CD4-positive, alpha-beta T cell (primary cell): ENCODE results near the gene BABAM2. TPM values are rescaled to one million over a fixed set of nuclear protein-coding genes. Genes with fewer than 3 reads are reported as not detected.
"Not testable (repeated sequence)": the region's sequence is repeated elsewhere in the genome, so short reads cannot be mapped to it uniquely, and the experiment has no call there.

Source experiments
- ATAC-seq: fragments of 200-7000 bp; cut with Tn5 transposase; one replicate; pipeline ENCODE4 v1.10.0; 2022; ENCODE audit warnings: mild to moderate bottlenecking; ENCODE audit not compliant: poor library complexity
- CTCF ChIA-PET: fragments of 350-600 bp; sonication (Branson Sonifier 250); formaldehyde crosslinking; loops from one replicate; lab custom pipeline; 2021; ENCODE audit warnings: antibody characterized with exemption, inconsistent platforms; lab: Charles Lee
- POLR2A ChIA-PET: fragments of 350-600 bp; sonication (Branson Sonifier 250); formaldehyde crosslinking; loops from one replicate; lab custom pipeline; 2021; ENCODE audit warnings: antibody characterized with exemption, inconsistent platforms; lab: Charles Lee
- DNase-seq, 14 experiments: peaks; one replicate each; pipeline ENCODE4 v3.0.0-alpha.2; 2013 to 2020; ENCODE audit warnings: mixed read lengths in 2 of 14
- H3K27ac ChIP-seq, 2 donors: one replicate each; pipeline versions ENCODE4 v1.5.1 to v1.7.0; 2013; ENCODE audit warnings: low read length in 2 of 2, low read depth in 1 of 2, mild to moderate bottlenecking in 1 of 2
- H3K27me3 ChIP-seq, 2 experiments: 1 replicate in 1 of 2; 2 replicates in 1 of 2; pipeline versions ENCODE4 v1.6.1 to v1.7.0; 2013; ENCODE audit warnings: low read length in 2 of 2, control low read depth in 1 of 2, mild to moderate bottlenecking in 1 of 2, moderate library complexity in 1 of 2; ENCODE audit not compliant: insufficient read depth in 2 of 2, control insufficient read depth in 1 of 2
- H3K36me3 ChIP-seq: one replicate; pipeline ENCODE4 v1.6.1; 2013; ENCODE audit warnings: low read length, control low read depth; ENCODE audit not compliant: insufficient read depth
- H3K4me1 ChIP-seq: one replicate; pipeline ENCODE4 v1.6.1; 2013; ENCODE audit warnings: low read length, control low read depth; ENCODE audit not compliant: insufficient read depth
- H3K4me3 ChIP-seq: one replicate; pipeline ENCODE4 v1.5.1; 2013; ENCODE audit warnings: mild to moderate bottlenecking, low read length, moderate library complexity
- H3K9me3 ChIP-seq, 2 experiments: 1 replicate in 1 of 2; 2 replicates in 1 of 2; pipeline versions ENCODE4 v1.6.1 to v1.7.0; 2013; ENCODE audit warnings: low read length in 2 of 2, mild to moderate bottlenecking in 2 of 2, control low read depth in 1 of 2, moderate library complexity in 1 of 2; ENCODE audit not compliant: control insufficient read depth in 1 of 2, insufficient read depth in 1 of 2
- H3K27ac Mint-ChIP-seq: one replicate; pipeline ENCODE4 v1.8.0; 2020; ENCODE audit warnings: mixed read lengths
- H3K27me3 Mint-ChIP-seq: one replicate; pipeline ENCODE4 v1.8.0; 2021; ENCODE audit warnings: mixed read lengths
- H3K36me3 Mint-ChIP-seq: one replicate; pipeline ENCODE4 v1.8.0; 2021; ENCODE audit warnings: low read depth, mixed read lengths
- H3K4me1 Mint-ChIP-seq: one replicate; pipeline ENCODE4 v1.8.0; 2021; ENCODE audit warnings: low read depth, mixed read lengths
- H3K4me3 Mint-ChIP-seq: one replicate; pipeline ENCODE4 v1.8.0; 2020; ENCODE audit warnings: mild to moderate bottlenecking, mixed read lengths
- H3K9me3 Mint-ChIP-seq: one replicate; pipeline ENCODE4 v1.8.0; 2020; ENCODE audit warnings: mixed read lengths
- intact Hi-C, 2 experiments: fragments of 100-400 bp; cut with DNase I in 1 of 2; cut with micrococcal nuclease in 1 of 2; formaldehyde crosslinking; loops; one replicate each; pipeline versions ENCODE4 v1.15.1 to v1.9.0; 2023 to 2025; cut with DNase I, micrococcal nuclease
- total RNA-seq, 174 experiments: library from RNA in 2 of 174; stranded (reverse) in 2 of 174; gene quantifications; one replicate each; pipeline ENCODE4 v1.2.3 and lab custom pipeline; 2021 to 2026
- TF ChIP-seq, protein P1 (sequence below): fragments of 200-600 bp; IDR thresholded peaks from one replicate; pipeline ENCODE4 v1.8.0; 2022; ENCODE audit warnings: antibody characterized with exemption, mild to moderate bottlenecking

The BABAM2 gene
- total RNA-seq, 2 experiments from 2014 or later, result 29.2 to 32.8 TPM

- H3K4me3 ChIP-seq, result no peak overlapping the region
- H3K27me3 ChIP-seq, result no peaks in the 10 kb centered on the region
- DNase-seq (no peak), ATAC-seq (no peak)
- no peak overlapping the region for H3K27ac ChIP-seq
- no peaks in the 10 kb centered on the region for H3K4me1 ChIP-seq
- peaks cover 0 to under 1% of the 10 kb centered on the region in 2 experiments for H3K9me3 ChIP-seq
- Mint-ChIP-seq H3K36me3 (peaks cover 25% of the 10 kb centered on the region), H3K27me3 (no peaks in the 10 kb centered on the region), H3K27ac (no peak overlapping the region), H3K4me1 (peaks cover 22% of the 10 kb centered on the region), H3K9me3 (peaks cover 8% of the 10 kb centered on the region), H3K4me3 (no peak overlapping the region)
- H3K36me3 ChIP-seq, result no peaks in the 10 kb centered on the region
- TF ChIP-seq, protein P1, sequence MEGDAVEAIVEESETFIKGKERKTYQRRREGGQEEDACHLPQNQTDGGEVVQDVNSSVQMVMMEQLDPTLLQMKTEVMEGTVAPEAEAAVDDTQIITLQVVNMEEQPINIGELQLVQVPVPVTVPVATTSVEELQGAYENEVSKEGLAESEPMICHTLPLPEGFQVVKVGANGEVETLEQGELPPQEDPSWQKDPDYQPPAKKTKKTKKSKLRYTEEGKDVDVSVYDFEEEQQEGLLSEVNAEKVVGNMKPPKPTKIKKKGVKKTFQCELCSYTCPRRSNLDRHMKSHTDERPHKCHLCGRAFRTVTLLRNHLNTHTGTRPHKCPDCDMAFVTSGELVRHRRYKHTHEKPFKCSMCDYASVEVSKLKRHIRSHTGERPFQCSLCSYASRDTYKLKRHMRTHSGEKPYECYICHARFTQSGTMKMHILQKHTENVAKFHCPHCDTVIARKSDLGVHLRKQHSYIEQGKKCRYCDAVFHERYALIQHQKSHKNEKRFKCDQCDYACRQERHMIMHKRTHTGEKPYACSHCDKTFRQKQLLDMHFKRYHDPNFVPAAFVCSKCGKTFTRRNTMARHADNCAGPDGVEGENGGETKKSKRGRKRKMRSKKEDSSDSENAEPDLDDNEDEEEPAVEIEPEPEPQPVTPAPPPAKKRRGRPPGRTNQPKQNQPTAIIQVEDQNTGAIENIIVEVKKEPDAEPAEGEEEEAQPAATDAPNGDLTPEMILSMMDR, result no peak
- intact Hi-C loops, result no loop called here
- POLR2A ChIA-PET, result no interaction called here
- CTCF ChIA-PET, result no interaction called here
Measured at GRCh38 chr2:27973592-27973991, 83.1 kb downstream of the BABAM2 start.

GRCh38 chr2:27976308-27976707 is 85.8 kb downstream of the BABAM2 start:
- no peaks in the 10 kb centered on the region for H3K27me3 ChIP-seq
- no peak overlapping the region for H3K27ac ChIP-seq
- DNase-seq, result no peak
- intact Hi-C loops, result no loop called here
- Mint-ChIP-seq H3K27me3 (no peaks in the 10 kb centered on the region), H3K9me3 (peaks cover 3% of the 10 kb centered on the region), H3K27ac (no peak overlapping the region), H3K4me3 (no peak overlapping the region), H3K4me1 (peaks cover 23% of the 10 kb centered on the region), H3K36me3 (peaks cover 5% of the 10 kb centered on the region)
- no peaks in the 10 kb centered on the region for H3K9me3 ChIP-seq
- no peaks in the 10 kb centered on the region for H3K4me1 ChIP-seq
- TF ChIP-seq, protein P1, result no peak
- CTCF ChIA-PET, result no interaction called here
- no peak overlapping the region for H3K4me3 ChIP-seq
- ATAC-seq, result no peak
- no peaks in the 10 kb centered on the region for H3K36me3 ChIP-seq
- POLR2A ChIA-PET, result no interaction called here

DNA sequence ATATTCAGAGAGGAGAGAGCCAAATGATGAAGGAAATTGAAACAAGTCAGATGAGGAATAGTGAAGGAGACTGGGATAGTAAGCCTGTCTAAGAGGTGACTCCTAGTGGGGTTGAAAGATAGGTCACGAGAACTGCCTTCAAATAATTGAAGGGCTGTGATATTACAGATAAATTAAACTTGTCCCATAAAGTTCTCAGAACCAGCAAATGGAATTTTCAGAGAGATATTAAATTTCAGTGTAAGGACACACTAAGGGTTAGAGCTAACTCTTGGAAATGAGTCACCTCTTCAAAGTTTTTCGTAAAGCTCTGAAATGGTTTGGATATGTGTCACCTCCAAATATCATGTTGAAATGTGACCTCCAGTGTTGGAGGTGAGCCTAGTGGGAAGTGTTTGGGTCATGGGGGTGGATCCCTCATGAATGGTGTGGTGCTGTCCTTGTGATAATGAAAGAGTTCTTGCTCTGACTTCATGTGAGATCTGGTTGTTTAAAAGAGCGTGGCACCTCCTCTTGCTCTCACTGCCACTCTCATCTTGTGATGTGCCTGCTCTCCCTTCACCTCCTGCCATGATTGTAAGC is 87.3 kb downstream of the BABAM2 start:
- POLR2A ChIA-PET, result no interaction called here

DNA sequence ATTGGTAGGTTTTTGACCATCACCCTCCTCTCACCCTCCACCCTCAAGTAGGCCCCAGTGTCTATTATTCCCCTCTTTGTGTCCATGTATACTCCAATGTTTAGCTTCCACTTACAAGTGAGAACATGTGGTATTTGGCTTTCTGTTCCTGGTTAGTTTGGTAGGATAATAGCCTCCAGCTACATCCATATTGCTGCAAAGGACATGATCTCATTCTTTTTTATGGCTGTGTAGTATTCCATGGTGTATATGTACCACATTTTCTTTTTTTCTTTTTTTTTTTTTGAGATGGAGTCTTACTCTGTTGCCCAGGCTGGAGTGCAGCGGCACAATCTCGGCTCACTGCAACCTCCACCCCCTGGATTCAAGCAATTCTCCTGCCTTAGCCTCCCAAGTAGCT is 88.2 kb downstream of the BABAM2 start:
- intact Hi-C loops, H3K27ac ChIP-seq, CTCF ChIA-PET: not testable (repeated sequence)

More for the DNA sequence above, 87.3 kb downstream of the BABAM2 start:
- H3K27me3 Mint-ChIP-seq, result no peaks in the 10 kb centered on the region
- Histone ChIP-seq H3K4me3 (no peak overlapping the region), H3K9me3 (no peaks in the 10 kb centered on the region), H3K27me3 (no peaks in the 10 kb centered on the region), H3K4me1 (no peaks in the 10 kb centered on the region), H3K36me3 (no peaks in the 10 kb centered on the region), H3K27ac (no peak overlapping the region)
- ATAC-seq (no peak), DNase-seq (no peak)
- peaks cover 3% of the 10 kb centered on the region for H3K9me3 Mint-ChIP-seq
- CTCF ChIA-PET, result no interaction called here
- peaks cover 11% of the 10 kb centered on the region for H3K36me3 Mint-ChIP-seq
- no peak overlapping the region for H3K4me3 Mint-ChIP-seq
- intact Hi-C loops, result no loop called here
- no peak overlapping the region for H3K27ac Mint-ChIP-seq
- peaks cover 23% of the 10 kb centered on the region for H3K4me1 Mint-ChIP-seq
- TF ChIP-seq, protein P1, result no peak

More for the DNA sequence above, 88.2 kb downstream of the BABAM2 start:
- H3K27me3 ChIP-seq, DNase-seq, H3K27ac Mint-ChIP-seq, H3K9me3 ChIP-seq, H3K9me3 Mint-ChIP-seq, H3K36me3 ChIP-seq, H3K4me1 ChIP-seq, ATAC-seq, H3K4me3 Mint-ChIP-seq, H3K4me3 ChIP-seq, H3K27me3 Mint-ChIP-seq, POLR2A ChIA-PET: not testable (repeated sequence)
- H3K36me3 Mint-ChIP-seq, result peaks cover 11% of the 10 kb centered on the region
- H3K4me1 Mint-ChIP-seq, result peaks cover 23% of the 10 kb centered on the region
